Heart right ventricle (tissue), 16 donors: ENCODE results near the gene ECI2. TPM values are rescaled to one million over a fixed set of nuclear protein-coding genes. Genes with fewer than 3 reads are reported as not detected.

ENCODE experiments used
- ATAC-seq, 8 donors: fragments of 200-7000 bp; cut with Tn5 transposase; one replicate each; pipeline ENCODE4 v1.9.1; 2020; ENCODE audit warnings: mild to moderate bottlenecking in 8 of 8, moderate library complexity in 8 of 8, moderate number of reproducible peaks in 1 of 8
- DNase-seq, 2 donors: peaks; one replicate each; pipeline ENCODE4 v3.0.0-alpha.2; 2020
- H3K27ac ChIP-seq, 10 donors: fragments of 200-600 bp; sonication (generic) in 2 of 10; one replicate each; pipeline versions ENCODE4 v1.5.0 to v1.8.0; 2020 to 2022; ENCODE audit warnings: mild to moderate bottlenecking in 3 of 10
- H3K27me3 ChIP-seq, 7 donors: fragments of 200-600 bp; one replicate each; pipeline ENCODE4 v1.8.0; 2021 to 2022; ENCODE audit warnings: mild to moderate bottlenecking in 2 of 7
- H3K36me3 ChIP-seq, 9 donors: fragments of 200-600 bp; sonication (generic) in 1 of 9; one replicate each; pipeline versions ENCODE4 v1.5.0 to v1.8.0; 2020 to 2022; ENCODE audit warnings: mild to moderate bottlenecking in 2 of 9
- H3K4me1 ChIP-seq, 9 donors: fragments of 200-600 bp; sonication (generic) in 1 of 9; one replicate each; pipeline versions ENCODE4 v1.5.0 to v1.8.0; 2020 to 2022; ENCODE audit warnings: mild to moderate bottlenecking in 4 of 9
- H3K4me3 ChIP-seq, 10 donors: fragments of 200-600 bp; sonication (generic) in 2 of 10; one replicate each; pipeline versions ENCODE4 v1.5.0 to v1.8.0; 2020 to 2022; ENCODE audit warnings: mild to moderate bottlenecking in 7 of 10, moderate library complexity in 2 of 10
- H3K9me3 ChIP-seq, 11 donors: fragments of 200-600 bp in 10 of 11; sonication (generic) in 2 of 11; one replicate each; pipeline versions ENCODE4 v1.5.0 to v1.8.0; 2013 to 2022; ENCODE audit warnings: mild to moderate bottlenecking in 2 of 11, control low read depth in 1 of 11, moderate library complexity in 1 of 11
- WGBS, 2 donors: extraction: QIAGEN DNeasy Blood & Tissue Kit; methylation state at CpG; one replicate each; pipeline ENCODE4 v1.1.7; 2013; ENCODE audit warnings: inconsistent platforms in 1 of 2; 5-methylcytosine and 5-hydroxymethylcytosine counted together
- intact Hi-C, 10 donors: fragments of 100-400 bp; cut with DNase I; formaldehyde crosslinking; loops; one replicate each; pipeline versions ENCODE4 v1.11.1 to v1.14.2; 2022
- polyA plus RNA-seq, 2 donors: library from polyadenylated mRNA; stranded (reverse); fragments of 200-250 nt; gene quantifications; one replicate each; pipeline ENCODE4 v1.2.3, GENCODE V29; 2013
- total RNA-seq, 10 donors: library from RNA; stranded (reverse); fragmentation: NEBNext Ultra II Directional in 3 of 10; extraction: Animal tissue kit (Norgen Biotek cat#: 25700) in 3 of 10; gene quantifications; one replicate each; pipeline versions ENCODE4 v1.2.1 to v1.2.4, GENCODE V29; 2021 to 2023
- TF ChIP-seq, protein P1 (sequence below), 9 donors: fragments of 200-600 bp; sonication (generic) in 2 of 9; IDR thresholded peaks; one replicate each; pipeline versions ENCODE4 v1.5.0 to v1.8.0; 2021 to 2022; ENCODE audit warnings: antibody characterized with exemption in 9 of 9, mild to moderate bottlenecking in 5 of 9, moderate library complexity in 1 of 9
- donor health status: Arrhythmogenic right ventricular cardiomyopathy.
- donor health status: ischemic (EF 13 %, LVEDD 7.1; RV severe dilation, severe dysfunction).
- donor health status: healthy with polysubstance abuse.
- donor health status: DM: no; HTN: yes; CAD: no.
- donor health status: DM: no; HTN: no; CAD: no.
- donor health status: ischemic (EF 25% LVEDD 6.9; RV normal size, moderate dysfunction).
- donor health status: ischemic (EF 25% LVEDD 5.7; RV mildly dilated, moderate dysfunction).
- donor health status: healthy.
- donor health status: DM: yes; HTN: yes; CAD: no.
- donor health status: Ischemic cardiomyopathy.
- donor health status: ischemic (EF 35%, LVEDD 5.7; RV mildly dilated, moderate dysfunction).
- donor health status: nonischemic (EF 11% LVEDD 7.7; RV severe dilation, severe dysfunction).
- donor health status: DM: yes; HTN: yes; CAD: no.
- donor health status: PGD.
- donor health status: ischemic (EF 29% LVEDD 5.4; RV normal size, mild dysfunction).
- donor health status: nonischemic (EF 23%, LVEDD 6.1; RV moderate dilation, normal function).

ECI2 gene
- total and polyA plus RNA-seq, 12 donors, result 54.9 to 194 (median 162) TPM

DNA sequence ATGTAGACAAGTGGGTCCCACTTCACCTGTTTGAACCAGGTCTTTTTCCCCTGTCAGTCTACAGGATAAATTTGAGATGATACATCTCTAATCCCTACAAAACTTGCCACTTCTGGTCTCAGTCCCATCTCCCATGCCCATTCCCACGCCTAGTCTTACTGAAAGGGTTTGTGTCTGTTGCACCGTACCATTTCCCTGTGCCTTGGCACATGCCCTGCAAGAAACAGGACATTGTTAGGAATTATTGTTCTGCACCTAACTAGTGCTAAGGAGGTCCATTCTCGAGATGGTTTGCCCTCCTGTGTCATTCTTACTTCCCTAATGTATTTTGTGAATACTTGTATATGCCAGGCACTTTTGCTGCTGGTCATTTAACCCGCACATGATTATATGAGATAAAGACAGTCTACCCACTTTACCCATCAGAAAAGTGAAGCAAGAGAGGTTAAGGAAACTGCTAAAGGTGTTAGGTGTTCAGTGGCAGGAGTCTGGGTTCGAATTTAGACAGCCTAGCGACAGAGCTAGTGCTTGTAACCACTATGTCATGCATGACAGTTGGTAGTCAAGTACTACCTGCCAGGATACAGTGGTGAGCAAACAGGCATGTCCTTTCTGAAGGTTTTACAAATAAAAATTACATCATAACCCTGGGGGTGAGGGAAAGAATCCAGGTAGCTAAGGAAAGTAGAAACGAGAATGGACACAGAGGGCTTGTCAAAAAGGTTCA, 69.2 kb downstream of the ECI2 start:
- Histone ChIP-seq H3K27ac (no peak overlapping the region), H3K36me3 (peaks cover 0 to 50% (median 21%) of the 10 kb centered on the region in 9 donors), H3K9me3 (no peaks in the 10 kb centered on the region), H3K27me3 (no peaks in the 10 kb centered on the region), H3K4me3 (no peak overlapping the region), H3K4me1 (no peaks in the 10 kb centered on the region)
- 84 to 89% methylated on average over 7 of the region's 7 CpGs for WGBS, 2 donors
- ATAC-seq, result no peak
- DNase-seq, result no peak
- intact Hi-C loops, result loop anchor here in 3 of 10 donors (5.0 to 10.0 kb wide), 3 partner anchors 46 to 76 kb away; no protein-coding TSS in a partner anchor
- TF ChIP-seq, protein P1, sequence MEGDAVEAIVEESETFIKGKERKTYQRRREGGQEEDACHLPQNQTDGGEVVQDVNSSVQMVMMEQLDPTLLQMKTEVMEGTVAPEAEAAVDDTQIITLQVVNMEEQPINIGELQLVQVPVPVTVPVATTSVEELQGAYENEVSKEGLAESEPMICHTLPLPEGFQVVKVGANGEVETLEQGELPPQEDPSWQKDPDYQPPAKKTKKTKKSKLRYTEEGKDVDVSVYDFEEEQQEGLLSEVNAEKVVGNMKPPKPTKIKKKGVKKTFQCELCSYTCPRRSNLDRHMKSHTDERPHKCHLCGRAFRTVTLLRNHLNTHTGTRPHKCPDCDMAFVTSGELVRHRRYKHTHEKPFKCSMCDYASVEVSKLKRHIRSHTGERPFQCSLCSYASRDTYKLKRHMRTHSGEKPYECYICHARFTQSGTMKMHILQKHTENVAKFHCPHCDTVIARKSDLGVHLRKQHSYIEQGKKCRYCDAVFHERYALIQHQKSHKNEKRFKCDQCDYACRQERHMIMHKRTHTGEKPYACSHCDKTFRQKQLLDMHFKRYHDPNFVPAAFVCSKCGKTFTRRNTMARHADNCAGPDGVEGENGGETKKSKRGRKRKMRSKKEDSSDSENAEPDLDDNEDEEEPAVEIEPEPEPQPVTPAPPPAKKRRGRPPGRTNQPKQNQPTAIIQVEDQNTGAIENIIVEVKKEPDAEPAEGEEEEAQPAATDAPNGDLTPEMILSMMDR (IDR thresholded peaks at IDR 0.05), result no peak

Other genes with a start within 250 kb of the ECI2 start
- not detected for gene FAM217A, start 56.4 kb downstream of the ECI2 start, total RNA-seq
- gene FAM217A, start 56.4 kb downstream of the ECI2 start, polyA plus RNA-seq, result not detected